KG1 (cell line): ENCODE data around the gene OPN4.

Experiments
- DNase-seq: peaks from one replicate; lab custom pipeline; 2025; lab: John Stamatoyannopoulos, UW

OPN4 gene

GRCh38 chr10:86681047-86681446 is 26.7 kb downstream of the OPN4 start:
- no peak for DNase-seq

DNA sequence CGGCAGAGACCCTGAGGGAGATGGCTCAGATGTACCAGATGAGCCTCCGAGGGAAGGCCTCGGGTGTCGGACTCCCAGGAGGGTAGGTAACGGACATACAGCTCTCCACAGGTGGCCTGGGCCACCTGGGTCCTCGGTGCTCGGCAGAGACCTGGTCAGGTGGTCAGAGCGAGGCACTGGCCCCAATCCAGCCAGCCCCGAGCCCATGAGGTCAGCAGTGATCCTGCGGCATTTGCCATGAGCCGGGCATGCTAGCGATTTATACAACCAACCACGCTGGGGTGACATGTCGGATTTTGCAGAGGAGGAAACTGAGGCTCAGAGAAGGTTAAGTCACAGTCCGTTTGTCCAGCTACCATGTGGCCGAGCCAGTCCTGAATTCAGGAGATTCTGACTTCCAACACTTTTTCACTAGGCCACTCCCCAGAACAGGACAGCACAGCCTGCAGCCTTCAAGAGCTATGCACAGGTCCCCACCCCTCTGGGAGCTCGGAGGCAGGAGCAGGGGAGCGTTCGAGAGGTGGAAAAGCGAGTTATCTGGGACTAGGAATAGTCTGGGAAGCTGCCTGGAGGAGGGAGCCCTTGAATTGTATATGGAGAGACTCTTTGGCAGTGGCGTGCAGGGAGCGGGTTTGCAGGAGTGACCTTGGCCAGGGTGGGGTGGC is 27.5 kb downstream of the OPN4 start:
- DNase-seq: no peak

DNA sequence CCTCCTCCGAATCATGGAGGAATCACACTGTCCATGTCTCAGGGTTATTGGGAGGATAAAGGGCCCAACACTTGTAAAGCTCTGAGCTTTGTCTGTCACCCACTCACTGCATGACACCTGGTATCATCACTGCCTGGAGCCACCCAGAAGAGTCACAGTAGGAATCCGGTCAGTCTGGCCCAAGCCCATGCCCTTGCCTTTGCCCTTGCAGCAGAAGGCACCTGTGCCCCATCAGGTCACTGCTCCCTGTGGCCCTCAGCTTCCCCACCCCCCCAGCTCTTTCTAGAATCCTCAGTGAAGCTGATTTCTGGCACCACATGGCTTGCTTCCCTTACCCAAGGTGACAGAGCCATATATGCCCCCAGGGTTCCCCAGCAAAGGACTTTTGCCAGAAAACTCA is 28.3 kb downstream of the OPN4 start:
- no peak for DNase-seq

DNA sequence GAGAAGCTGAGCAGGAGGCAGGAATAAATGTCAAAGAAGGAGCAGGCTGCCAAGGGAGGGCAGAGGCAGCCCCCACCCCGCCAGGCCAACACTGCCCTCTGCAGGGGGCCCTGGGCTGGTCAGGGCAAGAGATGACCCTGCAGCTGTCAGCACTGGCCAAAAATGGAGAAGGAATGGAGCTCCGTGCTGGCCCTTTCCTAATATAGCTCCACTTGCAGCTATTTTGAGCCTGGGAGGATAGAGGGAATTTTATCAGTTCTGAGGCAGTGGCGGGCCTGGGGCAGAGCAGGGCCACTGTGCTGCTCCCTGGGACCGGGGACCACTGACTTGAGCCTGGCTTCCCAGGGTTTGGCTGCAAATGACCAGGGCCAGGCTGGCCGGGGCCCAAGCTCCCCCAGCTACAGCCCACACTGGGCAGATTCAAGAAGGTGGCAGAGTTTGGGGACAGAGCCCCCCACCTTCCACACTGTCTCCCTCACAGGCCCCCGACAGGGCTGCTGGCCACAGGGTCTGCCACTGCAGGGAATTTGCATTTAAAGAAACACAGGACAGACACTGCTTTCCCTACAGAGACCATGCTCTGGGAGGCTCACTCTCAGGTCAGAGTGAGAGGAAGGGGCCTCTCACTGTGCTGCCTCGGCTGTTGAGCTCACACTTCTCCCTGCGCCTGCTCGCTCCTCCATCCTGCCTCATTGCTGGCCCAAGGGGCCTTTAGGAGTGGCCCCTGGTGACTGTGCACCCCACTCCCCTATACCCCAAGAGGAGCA is 30.2 kb downstream of the OPN4 start:
- no peak for DNase-seq

DNA sequence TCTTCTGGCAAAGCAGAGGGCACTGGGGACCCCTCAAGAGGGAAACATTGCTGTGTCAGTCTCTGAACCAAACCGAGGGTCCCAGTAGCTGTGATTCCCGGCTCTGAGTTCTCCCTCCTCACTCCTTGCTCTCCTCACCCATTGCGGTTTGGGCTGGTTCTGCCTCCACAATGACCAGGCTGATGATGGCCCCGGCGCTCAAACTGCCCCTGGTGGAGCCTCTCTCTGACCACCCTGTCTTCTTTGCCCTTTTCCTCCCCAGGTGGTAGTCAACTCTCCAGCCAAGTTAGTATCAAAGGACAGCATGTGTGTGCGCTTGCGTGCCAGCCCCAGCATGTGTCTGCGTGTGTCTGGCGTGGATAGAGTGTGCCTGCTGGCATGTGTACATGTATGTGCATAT is 31.1 kb downstream of the OPN4 start:
- no peak for DNase-seq

DNA sequence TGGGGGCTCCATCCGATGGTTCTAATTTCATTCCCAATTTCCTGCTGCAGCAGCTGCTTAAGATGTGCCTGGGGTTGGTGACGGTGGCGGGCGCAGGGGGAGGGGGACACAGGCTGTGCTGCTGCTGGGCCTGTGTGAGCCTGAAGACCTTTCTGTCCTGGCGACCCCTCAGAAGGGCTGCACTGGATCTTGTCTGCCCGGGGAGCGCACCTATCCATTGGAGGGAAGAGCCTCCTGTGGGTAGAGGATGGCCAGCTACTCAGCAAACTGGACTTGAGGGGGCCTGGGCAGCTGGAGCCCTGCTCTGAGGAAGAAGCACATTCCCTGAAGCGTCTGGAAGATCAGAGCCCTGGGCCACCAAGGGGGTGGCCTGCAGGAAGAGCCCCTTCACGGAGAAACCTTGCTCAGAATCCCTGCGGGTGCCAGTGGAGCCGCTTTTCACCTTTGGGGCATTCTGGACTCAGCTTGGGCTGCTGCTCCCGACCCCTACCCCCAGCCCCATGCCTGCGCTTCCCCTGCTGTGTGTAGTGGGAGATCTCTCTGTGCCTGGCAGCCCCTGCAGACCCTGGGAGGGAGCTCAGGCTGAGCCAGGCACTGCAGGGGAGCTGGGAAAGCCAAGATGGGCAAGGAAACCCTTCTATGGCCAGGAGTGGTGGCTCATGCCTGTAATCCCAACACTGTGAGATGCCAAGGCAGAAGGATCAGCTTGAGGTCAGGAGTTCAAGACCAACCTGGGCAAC is 31.7 kb downstream of the OPN4 start:
- DNase-seq: no peak

DNA sequence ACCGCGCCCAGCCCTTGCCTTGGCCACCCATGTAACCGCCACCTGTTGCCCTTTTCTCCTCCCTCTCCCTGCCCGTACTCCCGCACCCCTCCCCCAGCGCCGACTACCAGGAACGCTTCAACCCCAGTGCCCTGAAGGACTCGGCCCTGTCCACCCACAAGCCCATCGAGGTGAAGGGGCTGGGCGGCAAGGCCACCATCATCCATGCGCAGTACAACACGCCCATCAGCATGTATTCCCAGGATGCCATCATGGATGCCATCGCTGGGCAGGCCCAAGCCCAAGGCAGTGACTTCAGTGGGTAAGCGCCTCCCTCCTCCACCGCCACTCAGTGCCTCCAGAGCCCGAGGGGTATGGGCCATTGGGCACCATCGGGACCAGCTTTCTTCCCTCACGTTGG is 32.6 kb downstream of the OPN4 start:
- DNase-seq: no peak

DNA sequence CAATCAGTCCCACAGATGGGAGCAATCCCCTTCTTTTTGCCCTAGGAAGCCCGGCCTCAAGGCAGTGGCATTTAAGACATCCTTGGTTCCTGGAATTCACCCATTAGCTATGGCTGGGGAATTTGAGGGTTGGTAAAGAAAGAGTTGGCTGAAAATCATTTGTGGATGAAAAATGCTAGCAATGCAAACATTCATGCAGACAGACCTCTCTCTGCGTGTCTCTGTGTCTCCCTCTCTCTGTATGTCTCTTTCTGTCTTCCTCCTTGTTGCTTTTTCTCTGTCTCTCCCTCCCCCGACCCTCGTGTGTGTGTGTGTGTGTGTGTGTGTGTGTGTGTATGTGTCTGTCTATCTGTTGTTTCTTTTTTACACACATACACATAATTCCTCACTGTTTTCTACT is 33.4 kb downstream of the OPN4 start:
- DNase-seq: no peak

DNA sequence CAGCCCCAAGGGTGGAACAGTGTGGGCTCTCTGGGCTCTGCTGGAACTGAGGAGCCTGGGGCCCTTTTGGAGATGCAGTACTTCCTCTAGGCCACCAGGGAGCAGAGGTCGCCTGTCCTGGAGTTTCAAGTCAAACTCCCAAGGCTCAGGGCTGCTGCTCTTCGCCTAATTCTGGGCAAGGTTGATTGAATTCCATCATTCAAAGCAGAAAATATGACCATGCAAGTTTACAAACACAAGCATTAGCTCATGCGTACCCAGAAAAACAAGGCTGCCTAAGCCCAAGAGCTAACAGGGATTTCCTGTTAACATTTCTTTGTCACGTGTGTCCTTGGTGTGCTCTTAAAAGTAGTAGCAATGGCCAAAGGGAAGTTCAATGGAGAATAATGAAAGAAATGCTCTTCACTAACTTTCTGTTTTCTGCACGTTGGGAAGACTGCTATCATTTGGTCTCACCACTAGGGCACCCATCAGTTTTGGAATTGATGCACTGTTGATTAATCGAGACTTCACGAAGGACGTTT is 34.1 kb downstream of the OPN4 start:
- peak; percentile 51 for DNase-seq

- DNase-seq: no peak
These were observed 34.8 kb downstream of the OPN4 start for GRCh38 chr10:86689146-86689545.

GRCh38 chr10:86690231-86690630 is 35.9 kb downstream of the OPN4 start:
- DNase-seq: no peak

GRCh38 chr10:86690657-86691084 is 36.3 kb downstream of the OPN4 start:
- no peak for DNase-seq

GRCh38 chr10:86691333-86692022 is 37.1 kb downstream of the OPN4 start:
- no peak for DNase-seq

GRCh38 chr10:86692023-86692514 is 37.7 kb downstream of the OPN4 start:
- DNase-seq: no peak

GRCh38 chr10:86692664-86693063 is 38.3 kb downstream of the OPN4 start:
- no peak for DNase-seq

DNA sequence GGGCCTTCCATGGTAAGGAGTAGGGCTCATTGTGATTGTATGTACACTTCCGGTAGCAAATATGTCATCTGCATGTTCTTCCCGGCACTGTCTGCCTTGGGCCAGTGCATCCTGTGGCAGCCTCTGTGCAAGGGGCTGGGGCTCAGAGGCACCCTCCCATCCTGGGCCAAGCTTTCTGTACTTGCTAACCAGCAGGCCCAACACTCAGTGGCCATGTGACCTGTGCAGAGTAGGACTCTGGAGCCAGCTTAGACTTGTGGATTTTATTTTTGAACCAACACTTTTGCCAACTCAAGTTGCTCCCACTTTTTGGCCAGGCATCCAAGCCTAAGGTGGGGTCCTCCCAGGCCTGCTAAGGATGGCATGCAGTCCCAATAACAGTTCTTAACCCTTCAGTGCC is 38.9 kb downstream of the OPN4 start:
- DNase-seq: no peak

DNA sequence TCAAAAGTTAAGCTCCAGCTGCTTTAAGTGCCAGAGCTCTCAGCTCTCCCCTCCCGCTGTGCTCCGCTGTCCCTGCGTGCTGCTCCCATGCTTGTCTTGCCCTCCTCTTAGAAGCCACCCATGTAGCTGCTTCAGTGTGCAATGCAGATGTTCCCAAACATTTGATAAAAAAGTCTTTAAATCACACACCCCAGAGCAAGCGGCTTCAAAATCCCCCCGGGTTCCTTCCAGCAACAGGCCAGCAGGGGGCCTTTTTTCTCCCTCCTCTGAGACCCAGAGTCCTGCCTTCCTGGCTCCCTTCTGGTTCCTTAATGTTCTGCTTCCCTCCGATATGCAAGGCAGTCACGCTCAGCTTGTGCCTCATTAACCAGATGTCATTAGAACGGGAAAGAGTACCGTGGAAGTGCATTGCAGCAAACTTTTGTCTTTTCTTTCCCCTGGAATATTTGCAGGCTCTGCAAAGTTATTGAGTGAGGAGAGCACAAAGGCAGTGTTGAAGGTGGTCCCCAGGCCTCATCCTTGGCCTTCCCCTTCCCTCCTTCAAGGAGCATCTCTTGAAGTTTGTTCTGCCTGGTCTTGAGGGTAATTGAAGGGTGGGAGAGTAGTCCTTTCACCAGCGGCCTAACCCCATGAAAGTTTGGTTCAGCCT is 39.5 kb downstream of the OPN4 start:
- no peak for DNase-seq

DNA sequence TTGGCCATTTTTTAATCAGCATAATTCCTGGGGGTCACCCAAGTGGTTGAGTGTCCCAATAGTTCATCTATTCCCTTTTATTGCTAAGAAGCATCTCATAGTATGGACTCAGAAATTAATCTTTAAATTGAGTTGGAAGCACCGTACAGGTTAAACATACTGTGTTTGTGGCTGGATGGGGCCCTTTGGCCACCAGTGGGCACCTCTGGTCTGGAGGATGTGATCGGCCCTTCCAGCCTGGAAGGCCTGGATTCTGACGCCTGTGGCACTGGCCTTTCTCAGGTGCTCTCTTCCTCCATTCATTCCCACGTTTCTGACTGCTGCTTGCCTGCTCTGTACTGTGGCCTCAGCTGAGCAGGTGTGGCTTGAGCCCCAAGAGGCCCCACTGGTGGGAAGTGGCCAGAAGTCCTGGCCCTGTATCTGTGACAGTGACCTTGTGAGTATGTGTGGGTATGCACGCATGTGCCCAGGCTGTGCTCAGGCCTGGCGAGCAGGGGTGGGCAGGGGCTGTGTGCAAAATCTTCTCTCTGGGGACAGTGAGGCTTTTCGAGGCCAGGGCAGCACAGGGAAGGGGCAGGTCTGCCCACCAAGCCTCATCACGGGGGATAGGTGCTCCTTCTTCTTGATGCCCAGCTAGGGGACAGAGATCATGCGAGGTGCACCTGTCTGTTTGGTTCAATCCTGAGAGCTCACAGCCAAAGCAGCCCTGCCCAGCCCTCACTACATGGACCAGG is 44.0 kb downstream of the OPN4 start:
- DNase-seq: no peak

DNA sequence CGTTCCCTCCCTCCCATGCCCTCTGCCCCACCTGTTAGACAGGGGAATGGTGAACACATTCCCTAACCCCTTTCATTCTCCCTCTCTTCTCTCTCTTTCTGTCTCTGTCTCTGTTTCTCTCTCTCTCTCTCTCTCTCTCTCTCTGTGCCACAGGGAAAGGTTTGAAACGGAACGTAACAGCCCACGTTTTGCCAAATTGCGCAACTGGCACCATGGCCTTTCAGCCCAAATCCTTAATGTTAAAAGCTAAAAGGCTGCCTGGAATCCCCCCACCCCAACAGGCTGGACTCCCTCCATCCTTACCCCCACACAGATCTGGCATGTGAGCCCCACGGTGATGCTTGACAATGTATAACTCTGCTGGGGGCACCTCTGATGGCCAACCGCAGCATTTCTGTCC is 44.8 kb downstream of the OPN4 start:
- no peak for DNase-seq

DNA sequence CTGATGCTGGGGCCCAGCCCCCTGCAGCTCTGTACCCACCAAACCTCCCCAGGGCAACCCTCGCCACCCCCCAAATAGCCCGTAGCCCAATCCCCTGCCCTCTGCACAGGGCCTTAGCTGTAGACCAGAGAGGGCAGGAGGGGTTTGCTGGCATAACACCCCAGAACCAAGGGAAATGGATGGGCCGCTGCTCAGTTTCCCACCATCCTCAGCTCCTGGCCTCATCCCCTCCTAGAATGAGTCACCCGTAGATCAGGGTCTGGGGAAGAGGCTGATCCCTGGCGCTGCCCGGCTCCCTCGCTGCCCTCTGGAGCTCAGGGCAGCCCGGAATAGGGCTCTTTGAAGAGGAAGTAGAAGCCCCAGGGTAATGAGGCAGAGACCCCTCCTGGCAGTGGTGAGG is 45.2 kb downstream of the OPN4 start:
- DNase-seq: no peak
